ENCODE data around the gene SERTM1.

SERTM1 gene

DNA sequence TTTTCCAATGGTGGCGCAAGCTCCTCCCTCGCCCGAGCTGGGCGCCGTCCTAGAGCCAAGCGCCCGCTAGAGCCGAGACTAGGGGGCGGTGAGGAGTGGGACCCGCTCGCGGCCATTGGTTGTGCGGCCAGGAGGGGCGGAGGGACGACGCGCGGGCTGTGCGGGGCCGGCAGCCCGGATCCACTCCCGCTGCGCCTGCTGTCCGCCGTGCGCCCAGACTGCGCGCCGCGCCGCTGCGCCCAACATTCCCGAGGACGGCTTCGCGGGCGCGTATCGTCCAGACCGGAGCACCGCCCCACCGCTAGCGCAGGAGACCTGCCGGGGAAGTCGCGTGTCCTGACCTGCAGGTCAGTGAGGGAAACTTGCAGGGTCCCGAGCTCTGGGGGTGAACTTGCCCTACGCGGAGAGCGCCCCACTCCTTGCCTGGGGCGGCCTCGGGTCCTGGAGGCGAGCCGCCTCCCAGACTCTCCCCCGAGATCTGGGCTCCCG is at the start of gene SERTM1:
TSS of gene SERTM1 (plus strand) at position 183 of the 489 bp plus-strand sequence. CDS start 21,059 bp downstream, outside the sequence.
- DNase-seq (ENCODE audit: low read depth): no peak

GRCh38 chr13:36628377-36629056 is 45.3 kb upstream of the SERTM1 start:
- no peak for DNase-seq (ENCODE audit: low read depth)

DNA sequence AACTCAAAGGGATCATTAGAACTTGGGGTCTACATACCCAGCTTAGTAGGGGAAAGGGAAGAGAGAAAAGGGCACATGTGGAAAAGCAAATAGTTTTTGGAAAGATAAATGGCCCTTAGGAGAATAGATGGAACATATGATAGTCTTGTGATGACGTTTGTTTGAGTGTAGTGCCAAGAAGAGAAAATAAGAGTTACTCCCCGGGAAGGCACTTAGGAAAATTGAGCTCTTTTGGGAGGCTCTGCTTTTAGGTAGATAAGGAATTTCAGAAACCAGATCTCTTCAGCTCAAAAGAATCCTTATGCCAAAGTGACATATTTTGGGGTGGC is 44.8 kb upstream of the SERTM1 start:
- no peak for DNase-seq (ENCODE audit: low read depth)

DNA sequence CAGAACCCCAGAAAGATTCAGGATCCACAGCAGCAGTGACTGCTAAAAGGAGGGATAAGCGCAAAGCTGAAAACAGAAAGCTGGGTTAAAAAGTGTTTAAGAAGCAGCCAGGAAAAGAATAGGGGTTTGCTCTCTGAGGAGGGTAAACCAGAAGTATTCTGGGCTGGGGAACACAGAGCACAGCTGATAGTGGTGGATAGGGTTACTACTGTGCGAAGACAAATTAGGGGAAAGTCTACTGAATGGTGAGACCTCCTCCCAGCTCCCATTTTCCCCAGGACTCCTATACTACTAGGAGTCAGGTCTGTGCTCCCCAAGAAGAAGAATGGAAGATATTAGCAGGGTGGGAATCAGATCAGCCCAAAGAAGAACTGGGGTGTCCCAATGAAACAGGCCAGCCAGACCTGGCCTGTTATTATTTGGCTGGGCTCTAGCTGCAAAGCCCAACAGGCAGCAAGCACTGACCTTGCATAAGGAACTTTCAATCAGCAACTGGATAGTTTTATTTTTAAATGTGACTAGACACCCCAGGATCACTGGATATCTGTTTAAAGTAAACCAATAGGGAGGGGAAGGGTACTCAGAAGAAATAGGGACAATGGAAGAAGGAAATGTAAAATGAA is 43.5 kb upstream of the SERTM1 start:
- no peak for DNase-seq (ENCODE audit: low read depth)

DNA sequence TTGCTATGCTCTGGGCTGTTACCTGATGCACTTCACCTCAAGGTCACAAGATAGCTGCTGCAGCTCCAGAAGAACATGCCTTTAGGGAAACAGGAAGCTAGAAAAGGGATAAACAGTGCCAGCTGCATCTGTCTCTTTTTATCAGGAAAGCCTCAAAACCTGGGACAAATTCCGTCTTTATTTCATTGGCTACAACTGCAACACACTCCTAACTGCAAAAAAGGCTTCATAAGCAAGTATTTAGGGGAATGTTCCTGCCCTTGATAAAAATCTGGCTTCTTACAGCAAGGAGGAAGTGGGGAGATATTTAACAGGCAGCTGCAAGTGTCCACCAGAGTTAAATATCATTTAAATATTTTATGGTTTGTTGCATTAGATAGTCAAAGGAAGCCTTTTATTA is 34.2 kb upstream of the SERTM1 start:
- no peak for DNase-seq (ENCODE audit: low read depth)

- no peak for DNase-seq (ENCODE audit: low read depth)
Observed at GRCh38 chr13:36650611-36651010, 23.2 kb upstream of the SERTM1 start.

GRCh38 chr13:36665630-36666029 is 8.2 kb upstream of the SERTM1 start:
- DNase-seq (ENCODE audit: low read depth): no peak

- DNase-seq (ENCODE audit: low read depth): no peak
Observed at GRCh38 chr13:36666477-36667229, 7.2 kb upstream of the SERTM1 start.

GRCh38 chr13:36668316-36668715 is 5.5 kb upstream of the SERTM1 start:
- no peak for DNase-seq (ENCODE audit: low read depth)

GRCh38 chr13:36673352-36673751 is 468 bp upstream of the SERTM1 start:
- DNase-seq (ENCODE audit: low read depth): no peak

- no peak for DNase-seq (ENCODE audit: low read depth)
Observed at GRCh38 chr13:36674337-36675212, 755 bp downstream of the SERTM1 start.

DNA sequence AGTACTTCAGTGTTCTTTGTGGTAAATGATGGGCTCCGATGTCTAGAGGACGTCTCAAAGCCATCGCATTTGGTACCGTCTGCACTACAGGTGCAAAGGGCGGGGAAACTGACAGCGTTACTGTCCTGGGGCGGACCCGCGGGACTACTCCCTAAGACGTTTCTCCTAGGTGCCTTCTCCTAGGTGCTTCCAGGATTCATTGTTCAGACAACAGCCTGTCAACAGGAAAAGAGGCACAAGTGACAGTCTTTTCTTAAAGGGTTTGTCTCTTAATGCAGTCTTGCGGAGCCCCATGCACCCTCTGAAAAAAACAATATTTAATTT is 1.4 kb downstream of the SERTM1 start:
- no peak for DNase-seq (ENCODE audit: low read depth)

DNA sequence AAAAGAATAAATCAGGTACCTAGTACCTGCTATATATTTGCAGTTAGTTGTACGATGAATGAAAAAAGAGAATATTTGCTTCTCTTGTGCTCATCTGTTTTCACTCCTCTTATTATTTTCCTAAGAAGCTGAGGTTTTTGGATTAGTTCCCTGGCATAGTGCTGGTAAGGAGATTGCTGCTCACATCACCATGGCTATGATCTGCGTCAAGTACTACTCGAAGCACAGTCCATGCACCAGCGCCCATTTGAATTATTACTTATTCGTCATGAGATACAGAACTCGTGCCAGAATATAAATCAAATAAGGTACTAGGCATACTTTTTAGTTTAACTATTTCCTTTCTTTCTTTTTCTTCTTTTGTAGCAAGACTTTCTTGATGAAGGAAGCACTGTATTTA is 7.1 kb downstream of the SERTM1 start:
- DNase-seq (ENCODE audit: low read depth): no peak

GRCh38 chr13:36681894-36682624 is 8.2 kb downstream of the SERTM1 start:
- DNase-seq (ENCODE audit: low read depth): no peak

- DNase-seq (ENCODE audit: low read depth): no peak
Observed at GRCh38 chr13:36683701-36684100, 9.9 kb downstream of the SERTM1 start.

GRCh38 chr13:36685927-36686326 is 12.1 kb downstream of the SERTM1 start:
- no peak for DNase-seq (ENCODE audit: low read depth)

DNA sequence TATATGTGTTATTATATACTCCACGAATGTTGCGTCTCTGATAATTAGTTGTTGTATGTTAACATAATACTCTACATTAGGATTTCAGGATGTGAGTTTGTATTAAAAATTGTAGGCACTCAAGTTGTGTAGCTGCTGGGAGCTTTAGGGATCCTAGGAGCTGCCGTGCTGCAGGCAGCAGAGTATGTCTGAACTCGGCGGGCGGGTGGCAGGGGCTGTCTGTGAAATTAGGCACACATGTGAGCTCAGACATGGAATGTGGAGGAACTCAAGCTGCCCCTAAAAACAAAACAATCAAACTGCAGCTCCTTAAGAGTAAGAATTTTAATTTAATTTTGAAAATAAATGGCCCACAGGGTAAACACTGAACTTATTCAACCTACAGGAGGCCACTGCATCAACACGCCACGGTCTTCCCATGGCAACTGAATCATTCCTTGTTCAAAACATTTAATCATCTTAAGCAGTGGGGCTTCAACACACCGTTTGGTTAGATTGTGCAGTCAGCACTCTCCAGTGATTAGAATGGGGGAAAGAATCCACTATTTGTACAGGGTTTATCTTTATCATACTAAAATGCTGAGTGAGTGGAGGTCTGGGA is 22.7 kb downstream of the SERTM1 start:
- no peak for DNase-seq (ENCODE audit: low read depth)

- DNase-seq (ENCODE audit: low read depth): no peak
Observed at GRCh38 chr13:36700170-36700569, 26.4 kb downstream of the SERTM1 start.

- no peak for DNase-seq (ENCODE audit: low read depth)
Observed at GRCh38 chr13:36706755-36707154, 32.9 kb downstream of the SERTM1 start.

DNA sequence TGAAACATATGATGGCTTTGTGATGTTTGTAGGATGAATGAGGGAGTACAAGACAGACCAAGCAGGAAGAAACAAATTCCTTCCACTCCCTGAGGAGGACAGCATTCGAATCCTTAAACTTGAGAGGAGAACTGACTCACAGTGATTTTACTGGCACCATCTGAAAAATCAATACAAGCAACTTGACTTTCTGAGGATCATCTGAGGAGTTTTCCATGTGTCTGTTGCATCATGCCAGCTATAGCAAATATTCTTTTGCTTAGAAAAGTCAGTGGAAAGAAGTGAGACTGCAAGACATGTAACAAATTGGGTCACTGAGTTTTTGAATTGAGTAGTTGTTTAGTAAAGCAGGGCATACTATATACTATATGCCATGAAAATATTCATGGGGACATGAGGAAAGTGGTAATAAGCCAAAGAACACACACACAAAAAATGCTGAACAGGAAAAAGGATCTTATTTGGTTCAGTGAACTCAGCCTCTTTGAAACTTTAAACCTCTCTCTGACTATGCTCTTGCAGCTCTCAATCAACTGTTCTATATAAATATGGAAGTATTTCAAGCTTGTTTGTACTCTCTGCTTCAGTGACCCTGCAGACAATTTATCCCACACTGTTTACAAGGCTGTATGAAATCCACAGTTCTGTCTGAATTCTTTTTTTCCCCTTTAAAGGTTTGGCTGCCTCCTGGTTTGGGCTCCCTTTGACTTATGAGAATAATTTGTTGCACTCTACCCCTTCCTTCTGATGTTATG is 35.5 kb downstream of the SERTM1 start:
- DNase-seq (ENCODE audit: low read depth): no peak

GRCh38 chr13:36710396-36710795 is 36.6 kb downstream of the SERTM1 start:
- DNase-seq (ENCODE audit: low read depth): no peak

Measured in activated T-cell treated with anti-CD3 and anti-CD28 coated beads for 24 hours (primary cell).